Keratinocyte (primary cell): Measurements from ENCODE around the gene LOXL4. TPM values are rescaled to one million over a fixed set of nuclear protein-coding genes. Genes with fewer than 3 reads are reported as not detected.

Source experiments
- DNase-seq: peaks from one replicate; pipeline ENCODE4 v3.0.0-alpha.2; 2011; ENCODE audit warnings: low read depth, missing footprints, low spot score
- FAIRE-seq: peaks from 2 replicates; lab custom pipeline; 2011; peaks lifted over from hg19 to GRCh38; lab: Jason Lieb, UNC
- H2AFZ ChIP-seq: 2 replicates; pipeline ENCODE4 v1.6.0; 2012; ENCODE audit warnings: low read length, control low read depth, inconsistent platforms; ENCODE audit not compliant: control insufficient read depth
- H3K27ac ChIP-seq: 2 replicates; pipeline ENCODE4 v1.5.1; 2011; ENCODE audit warnings: low read length; ENCODE audit not compliant: control insufficient read depth, insufficient read depth
- H3K27me3 ChIP-seq: 3 replicates; pipeline ENCODE4 v1.6.0; 2011; ENCODE audit warnings: low read length; ENCODE audit not compliant: control insufficient read depth, insufficient read depth; ENCODE audit errors: extremely low read depth
- H3K36me3 ChIP-seq, 2 experiments: 2 replicates in 1 of 2; 3 replicates in 1 of 2; pipeline ENCODE4 v1.5.1; 2011; ENCODE audit warnings: low read length in 2 of 2, mild to moderate bottlenecking in 1 of 2; ENCODE audit not compliant: control insufficient read depth in 2 of 2, insufficient read depth in 2 of 2; ENCODE audit errors: extremely low read depth in 1 of 2
- H3K4me1 ChIP-seq: 3 replicates; pipeline ENCODE4 v1.5.1; 2011; ENCODE audit warnings: low read length; ENCODE audit not compliant: control insufficient read depth, insufficient read depth; ENCODE audit errors: extremely low read depth
- H3K4me2 ChIP-seq: 3 replicates; pipeline ENCODE4 v1.6.0; 2011; ENCODE audit warnings: low read depth, low read length; ENCODE audit not compliant: control insufficient read depth, insufficient read depth; ENCODE audit errors: extremely low read depth
- H3K4me3 ChIP-seq, 3 experiments: fragments of 200-600 bp in 1 of 3; sonication (generic) in 1 of 3; 2 replicates in 2 of 3; 3 replicates in 1 of 3; pipeline ENCODE4 v1.5.1; 2011 to 2016; ENCODE audit warnings: low read length in 3 of 3, mild to moderate bottlenecking in 3 of 3, control low read depth in 2 of 3, inconsistent platforms in 1 of 3, low read depth in 1 of 3, mixed read lengths in 1 of 3, mixed run types in 1 of 3, moderate library complexity in 1 of 3; ENCODE audit not compliant: control insufficient read depth in 2 of 3, insufficient read depth in 2 of 3; ENCODE audit errors: extremely low read depth in 1 of 3
- H3K79me2 ChIP-seq: 2 replicates; pipeline ENCODE4 v1.6.0; 2012; ENCODE audit warnings: low read length; ENCODE audit not compliant: control insufficient read depth, insufficient read depth
- H3K9ac ChIP-seq: 3 replicates; pipeline ENCODE4 v1.6.0; 2011; ENCODE audit warnings: low read length; ENCODE audit not compliant: control insufficient read depth, insufficient read depth; ENCODE audit errors: extremely low read depth
- H3K9me1 ChIP-seq: 3 replicates; pipeline ENCODE4 v1.6.0; 2011; ENCODE audit warnings: low read length; ENCODE audit not compliant: control insufficient read depth, insufficient read depth; ENCODE audit errors: extremely low read depth
- H3K9me3 ChIP-seq: 2 replicates; pipeline ENCODE4 v1.5.1; 2012; ENCODE audit warnings: low read depth, low read length; ENCODE audit not compliant: control insufficient read depth
- H4K20me1 ChIP-seq: 3 replicates; pipeline ENCODE4 v1.6.0; 2011; ENCODE audit warnings: low read length; ENCODE audit not compliant: control insufficient read depth, insufficient read depth; ENCODE audit errors: extremely low read depth
- EZH2 ChIP-seq: IDR thresholded peaks from one replicate; pipeline ENCODE4 v1.6.1; 2012; ENCODE audit warnings: inconsistent platforms, mild to moderate bottlenecking, low read length, moderate library complexity
- dilution Hi-C: fragments of 300-500 bp; cut with MboI; formaldehyde crosslinking; loops from one replicate; pipeline ENCODE4 v1.7.0; 2020; ENCODE audit warnings: low sequenced_read_pairs; ENCODE audit not compliant: extremely low pct_ligation_motif_present
- polyA plus RNA-seq, 5 experiments: library from polyadenylated mRNA; depleted of rRNA in 3 of 5; stranded (reverse) in 3 of 5; stranded (forward) in 1 of 5; unstranded in 1 of 5; fragments of >200 nt; gene quantifications; 1 replicate in 1 of 5; 2 replicates in 3 of 5; 3 replicates in 1 of 5; pipeline versions ENCODE4 v1.2.1 to v1.2.3, GENCODE V29; 2011 to 2012; ENCODE audit warnings: missing spikeins in 2 of 5, low read depth in 1 of 5, low replicate concordance in 1 of 5
- TF ChIP-seq, protein P1 (sequence below), 3 experiments: IDR thresholded peaks in 1 of 3; conservative IDR thresholded peaks in 1 of 3; optimal IDR thresholded peaks in 1 of 3; 2 replicates in 2 of 3; 3 replicates in 1 of 3; pipeline versions ENCODE3 to v1.5.1; 2011; ENCODE audit warnings: low read length in 3 of 3, mild to moderate bottlenecking in 3 of 3, moderate library complexity in 2 of 3, control low read depth in 1 of 3, inconsistent platforms in 1 of 3; ENCODE audit not compliant: insufficient read depth in 2 of 3; ENCODE audit errors: extremely low read depth in 1 of 3

Gene LOXL4
- polyA plus RNA-seq, 1 donor (not counting 4 experiments of a cell fraction or from before 2014, with no cell fraction given) = 0.01 TPM

- Histone ChIP-seq H3K4me1 (peaks cover 15% of the 10 kb centered on the region), H3K27ac (no peak overlapping the region), H3K4me2 (no peak overlapping the region), H3K79me2 (no peaks in the 10 kb centered on the region), H3K9ac (no peak overlapping the region), H3K27me3 (no peaks in the 10 kb centered on the region), H3K9me3 (no peaks in the 10 kb centered on the region), H3K9me1 (no peaks in the 10 kb centered on the region), H4K20me1 (no peaks in the 10 kb centered on the region), H3K36me3 (no peaks in the 10 kb centered on the region), H3K4me3 (no peak overlapping the region), H2AFZ (no peak overlapping the region)
- TF ChIP-seq, protein P1, sequence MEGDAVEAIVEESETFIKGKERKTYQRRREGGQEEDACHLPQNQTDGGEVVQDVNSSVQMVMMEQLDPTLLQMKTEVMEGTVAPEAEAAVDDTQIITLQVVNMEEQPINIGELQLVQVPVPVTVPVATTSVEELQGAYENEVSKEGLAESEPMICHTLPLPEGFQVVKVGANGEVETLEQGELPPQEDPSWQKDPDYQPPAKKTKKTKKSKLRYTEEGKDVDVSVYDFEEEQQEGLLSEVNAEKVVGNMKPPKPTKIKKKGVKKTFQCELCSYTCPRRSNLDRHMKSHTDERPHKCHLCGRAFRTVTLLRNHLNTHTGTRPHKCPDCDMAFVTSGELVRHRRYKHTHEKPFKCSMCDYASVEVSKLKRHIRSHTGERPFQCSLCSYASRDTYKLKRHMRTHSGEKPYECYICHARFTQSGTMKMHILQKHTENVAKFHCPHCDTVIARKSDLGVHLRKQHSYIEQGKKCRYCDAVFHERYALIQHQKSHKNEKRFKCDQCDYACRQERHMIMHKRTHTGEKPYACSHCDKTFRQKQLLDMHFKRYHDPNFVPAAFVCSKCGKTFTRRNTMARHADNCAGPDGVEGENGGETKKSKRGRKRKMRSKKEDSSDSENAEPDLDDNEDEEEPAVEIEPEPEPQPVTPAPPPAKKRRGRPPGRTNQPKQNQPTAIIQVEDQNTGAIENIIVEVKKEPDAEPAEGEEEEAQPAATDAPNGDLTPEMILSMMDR (optimal IDR thresholded peaks at IDR 0.05 in 1 of 3, IDR thresholded peaks at IDR 0.05 in 1 of 3, conservative IDR thresholded peaks at IDR 0.05 in 1 of 3; ENCODE audit: extremely low read depth in 1 of 3, insufficient read depth in 2 of 3, low read length in 3 of 3) = no peak
- TF ChIP-seq EZH2 = no peak
- DNase-seq = no peak
- FAIRE-seq = no peak
- dilution Hi-C loops = no loop called here
Measured at GRCh38 chr10:98316170-98316569, 48.2 kb upstream of the LOXL4 start.

- H3K9me3 ChIP-seq = no peaks in the 10 kb centered on the region
- no peak overlapping the region for H3K4me3 ChIP-seq
- H2AFZ ChIP-seq = no peak overlapping the region
- no peak overlapping the region for H3K27ac ChIP-seq
- no peaks in the 10 kb centered on the region for H4K20me1 ChIP-seq
- H3K79me2 ChIP-seq = no peaks in the 10 kb centered on the region
- no peaks in the 10 kb centered on the region for H3K36me3 ChIP-seq
- no peak overlapping the region for H3K9ac ChIP-seq
- TF ChIP-seq, protein P1 (optimal IDR thresholded peaks at IDR 0.05 in 1 of 3, IDR thresholded peaks at IDR 0.05 in 1 of 3, conservative IDR thresholded peaks at IDR 0.05 in 1 of 3; ENCODE audit: extremely low read depth in 1 of 3, insufficient read depth in 2 of 3, low read length in 3 of 3) = no peak
- no peak for TF ChIP-seq EZH2
- DNase-seq (no peak), FAIRE-seq (no peak)
- H3K9me1 ChIP-seq = no peaks in the 10 kb centered on the region
- dilution Hi-C loops = no loop called here
- H3K27me3 ChIP-seq = no peaks in the 10 kb centered on the region
- peaks cover 15% of the 10 kb centered on the region for H3K4me1 ChIP-seq
- no peak overlapping the region for H3K4me2 ChIP-seq
Measured at GRCh38 chr10:98314532-98315284, 46.7 kb upstream of the LOXL4 start.
